GM12878 (cell line): ENCODE measurements around the gene HOXD10. TPM values are rescaled to one million over a fixed set of nuclear protein-coding genes. Genes with fewer than 3 reads are reported as not detected.

Source experiments
- ATAC-seq: fragments of 200-7000 bp; cut with Tn5 transposase; 3 replicates; pipeline ENCODE4 v1.9.1; 2020; ENCODE audit warnings: mild to moderate bottlenecking, moderate library complexity
- BruUV-seq: library from RNA; stranded (reverse); fragments of 400-500 nt; replicated peaks from 2 replicates; lab custom pipeline; 2021; lab: Mats Ljungman, UMichigan
- CTCF ChIA-PET: fragments of 300-600 bp; sonication (Branson Sonifier 250); formaldehyde crosslinking; extraction: SDS; loops from one replicate; lab custom pipeline; 2021; ENCODE audit warnings: inconsistent platforms; lab: Yijun Ruan, JAX
- POLR2A ChIA-PET: fragments of 350-600 bp; formaldehyde crosslinking; extraction: SDS; loops from one replicate; lab custom pipeline; 2021; ENCODE audit warnings: inconsistent platforms; lab: Charles Lee
- RAD21 ChIA-PET: fragments of 300-600 bp; sonication (Branson Sonifier 250); formaldehyde crosslinking; loops from one replicate; lab custom pipeline; 2023; ENCODE audit warnings: antibody characterized with exemption; ENCODE audit not compliant: unreplicated experiment; lab: Charles Lee
- SMC1A ChIA-PET: fragments of 300-600 bp; sonication (Branson Sonifier 250); formaldehyde crosslinking; loops from one replicate; lab custom pipeline; 2023; ENCODE audit not compliant: unreplicated experiment, uncharacterized antibody; lab: Charles Lee
- DNase-seq: peaks from one replicate; pipeline ENCODE4 v3.0.0-alpha.2; 2011; ENCODE audit warnings: low read depth, low spot score
- FAIRE-seq: peaks from 3 replicates; lab custom pipeline; 2011; peaks lifted over from hg19 to GRCh38; lab: Jason Lieb, UNC
- H2AFZ ChIP-seq: 2 replicates; pipeline ENCODE4 v1.6.0; 2011; ENCODE audit warnings: low read depth, low read length, control low read depth; ENCODE audit not compliant: control insufficient read depth
- H3K27ac ChIP-seq: 2 replicates; pipeline ENCODE4 v1.5.1; 2011; ENCODE audit warnings: control low read depth; ENCODE audit not compliant: control insufficient read depth, insufficient read depth
- H3K27me3 ChIP-seq, 2 experiments: replicated peaks in 1 of 2; 2 replicates each; pipeline versions ENCODE4 v1.6.0 to v1.6.1; 2011; ENCODE audit warnings: low read length in 1 of 2; ENCODE audit not compliant: control insufficient read depth in 2 of 2, insufficient read depth in 2 of 2
- H3K36me3 ChIP-seq, 2 experiments: 2 replicates each; pipeline ENCODE4 v1.5.1; 2011; ENCODE audit warnings: low read length in 1 of 2; ENCODE audit not compliant: control insufficient read depth in 2 of 2, insufficient read depth in 2 of 2
- H3K4me1 ChIP-seq: 2 replicates; pipeline ENCODE4 v1.6.1; 2011; ENCODE audit warnings: mild to moderate bottlenecking, low read length, moderate library complexity, mixed read lengths; ENCODE audit not compliant: control insufficient read depth, insufficient read depth
- H3K4me2 ChIP-seq: 2 replicates; pipeline ENCODE4 v1.6.0; 2011; ENCODE audit warnings: control low read depth; ENCODE audit not compliant: control insufficient read depth, insufficient read depth
- H3K4me3 ChIP-seq: fragments of 200-600 bp; sonication (generic); 2 replicates; pipeline ENCODE4 v1.5.1; 2016
- H3K79me2 ChIP-seq: 2 replicates; pipeline ENCODE4 v1.6.0; 2011; ENCODE audit warnings: low read length; ENCODE audit not compliant: control insufficient read depth, insufficient read depth
- H3K9ac ChIP-seq: 2 replicates; pipeline ENCODE4 v1.8.0; 2011; ENCODE audit warnings: low read length, control low read depth, mixed read lengths; ENCODE audit not compliant: control insufficient read depth, insufficient read depth
- H3K9me3 ChIP-seq: replicated peaks from 3 replicates; pipeline ENCODE4 v1.5.1; 2011; ENCODE audit warnings: mild to moderate bottlenecking, low read length; ENCODE audit not compliant: control insufficient read depth, insufficient read depth
- H4K20me1 ChIP-seq: 2 replicates; pipeline ENCODE4 v1.6.0; 2011; ENCODE audit not compliant: control insufficient read depth, insufficient read depth
- ATF2 ChIP-seq: IDR thresholded peaks from 2 replicates; pipeline ENCODE4 v1.6.1; 2012; ENCODE audit warnings: low read length, inconsistent platforms
- ATF7 ChIP-seq: fragments of 450-650 bp; IDR thresholded peaks from 2 replicates; pipeline ENCODE4 v1.6.1; 2016; ENCODE audit warnings: low read depth, mild to moderate bottlenecking
- CBX5 ChIP-seq: sonication (generic); IDR thresholded peaks from 2 replicates; pipeline ENCODE4 v1.6.1; 2016; ENCODE audit warnings: low read depth, moderate library complexity, mild to moderate bottlenecking, inconsistent platforms
- EP300 ChIP-seq, 2 experiments: fragments of 150-350 bp in 1 of 2; IDR thresholded peaks; 2 replicates each; pipeline ENCODE4 v1.6.1; 2011 to 2012; ENCODE audit warnings: low read depth in 2 of 2, low read length in 2 of 2, borderline replicate concordance in 1 of 2, improper control_type of control experiment in 1 of 2, inconsistent platforms in 1 of 2; ENCODE audit not compliant: control insufficient read depth in 1 of 2
- FOS ChIP-seq: IDR thresholded peaks from 3 replicates; pipeline ENCODE4 v1.6.1; 2011; ENCODE audit warnings: borderline replicate concordance; ENCODE audit not compliant: insufficient read length; ENCODE audit errors: extremely low read depth
- IKZF2 ChIP-seq, 2 experiments: fragments of 450-650 bp; IDR thresholded peaks; 2 replicates each; pipeline ENCODE4 v1.6.1; 2017; ENCODE audit warnings: mild to moderate bottlenecking in 2 of 2, moderate library complexity in 2 of 2
- KAT2A ChIP-seq: conservative IDR thresholded peaks from 2 replicates; pipeline ENCODE4 v1.6.1; 2011; ENCODE audit warnings: low read depth, low read length; ENCODE audit not compliant: control insufficient read depth
- MTA2 ChIP-seq: fragments of 450-650 bp; IDR thresholded peaks from 2 replicates; pipeline ENCODE4 v1.6.1; 2016; ENCODE audit warnings: low read depth, mild to moderate bottlenecking, moderate library complexity
- NFYB ChIP-seq: IDR thresholded peaks from 2 replicates; pipeline ENCODE4 v1.6.1; 2011; ENCODE audit warnings: low read depth, mild to moderate bottlenecking, low read length, improper control_type of control experiment, moderate library complexity; ENCODE audit not compliant: insufficient read depth
- POU2F2 ChIP-seq: IDR thresholded peaks from 3 replicates; pipeline ENCODE4 v1.6.1; 2011; ENCODE audit warnings: low read depth, mild to moderate bottlenecking, low read length, borderline replicate concordance
- RAD21 ChIP-seq: IDR thresholded peaks from 2 replicates; pipeline ENCODE4 v1.6.1; 2011; ENCODE audit warnings: mild to moderate bottlenecking, low read depth, low read length, moderate library complexity; ENCODE audit not compliant: insufficient read depth
- RBBP5 ChIP-seq: fragments of 200-600 bp; sonication (generic); conservative IDR thresholded peaks from 2 replicates; pipeline ENCODE4 v1.6.1; 2016
- SMAD1 ChIP-seq: fragments of 450-650 bp; IDR thresholded peaks from 2 replicates; pipeline ENCODE4 v1.6.1; 2018; ENCODE audit warnings: mild to moderate bottlenecking, low read depth; ENCODE audit not compliant: partially characterized antibody
- SREBF1 ChIP-seq: IDR thresholded peaks from 2 replicates; pipeline ENCODE4 v1.6.1; 2012; ENCODE audit warnings: mild to moderate bottlenecking, low read length
- SUZ12 ChIP-seq: fragments of 200-600 bp; sonication (generic); IDR thresholded peaks from one replicate; pipeline ENCODE4 v1.6.1; 2018; ENCODE audit warnings: antibody characterized with exemption, mild to moderate bottlenecking; ENCODE audit not compliant: unreplicated experiment
- TARDBP ChIP-seq: IDR thresholded peaks from 2 replicates; pipeline ENCODE4 v1.6.1; 2016; ENCODE audit warnings: borderline replicate concordance
- TBL1XR1 ChIP-seq: IDR thresholded peaks from 2 replicates; pipeline ENCODE4 v1.6.1; 2012; ENCODE audit warnings: low read depth, low read length, improper control_type of control experiment
- TCF7 ChIP-seq: IDR thresholded peaks from 2 replicates; pipeline ENCODE4 v1.6.1; 2014; ENCODE audit warnings: antibody characterized with exemption, borderline replicate concordance
- ZBED1 ChIP-seq: IDR thresholded peaks from 2 replicates; pipeline ENCODE4 v1.6.1; 2016; ENCODE audit warnings: borderline replicate concordance
- WGBS: methylation state at CpG from one replicate; pipeline ENCODE4 v1.1.6; 2016; ENCODE audit warnings: low lambda C conversion rate; ENCODE audit not compliant: insufficient replicate concordance, insufficient coverage; ENCODE audit errors: missing lambda C conversion rate; 5-methylcytosine and 5-hydroxymethylcytosine counted together
- in situ Hi-C: fragments of 300-500 bp; cut with MboI; formaldehyde crosslinking; loops from 9 replicates; pipeline ENCODE4 v1.14.3; 2018; ENCODE audit warnings: mixed read lengths
- intact Hi-C: fragments of 100-400 bp; cut with micrococcal nuclease; formaldehyde crosslinking; loops from one replicate; pipeline ENCODE4 v1.14.2; 2022; ENCODE audit not compliant: unreplicated experiment
- polyA plus RNA-seq, 11 experiments: library from polyadenylated mRNA; depleted of rRNA in 4 of 11; unstranded in 6 of 11; stranded (reverse) in 5 of 11; fragments of >200 nt; fragmentation: Nextera tagmentation in 4 of 11; fragmentation: Illumina TruSeq in 1 of 11; extraction: Ambion mirVana in 4 of 11; extraction: Trizol in 1 of 11; gene quantifications; 1 replicate in 1 of 11; 2 replicates in 10 of 11; pipeline versions ENCODE4 v1.2.1 to v1.2.3, GENCODE V29; 2011 to 2016; ENCODE audit warnings: inconsistent platforms in 2 of 11, missing spikeins in 2 of 11, low read depth in 1 of 11
- total RNA-seq, 4 experiments: library from RNA; depleted of rRNA in 3 of 4; stranded (reverse); fragments of >200 nt in 3 of 4; fragmentation: Illumina TruSeq in 1 of 4; extraction: Trizol in 1 of 4; gene quantifications; 2 replicates each; pipeline versions ENCODE4 v1.2.1 to v1.2.3, GENCODE V29; 2013 to 2021
- TF ChIP-seq, protein P1 (sequence below): fragments of 450-650 bp; IDR thresholded peaks from 2 replicates; pipeline ENCODE4 v1.6.1; 2018; ENCODE audit warnings: mild to moderate bottlenecking, low read depth, moderate library complexity; ENCODE audit not compliant: partially characterized antibody

The HOXD10 gene
- total and polyA plus RNA-seq, 10 of the 15 experiments (the other 5 are each of a cell fraction or from before 2014, with no cell fraction given): not detected

DNA sequence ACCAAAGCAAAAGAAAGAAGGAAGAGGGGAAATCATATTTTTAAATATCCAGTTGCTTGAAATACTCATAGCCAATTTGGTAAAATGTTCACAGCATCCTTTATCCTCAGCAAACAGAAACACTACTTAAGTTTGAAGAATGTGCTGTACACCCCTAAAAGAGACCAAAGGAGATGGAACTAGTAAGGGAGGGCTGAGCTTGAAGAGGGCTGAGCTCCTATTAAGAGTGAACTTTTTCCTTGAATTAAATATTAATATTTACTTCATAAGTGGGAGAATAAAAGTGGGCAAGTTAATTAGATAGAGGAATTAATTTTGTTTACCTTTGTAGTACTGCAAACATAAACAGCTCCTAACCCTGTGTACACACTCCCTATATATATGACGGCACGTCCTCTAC, 39.8 kb upstream of the HOXD10 start (continued):
- TF ChIP-seq ATF2: no peak
- no peak for TF ChIP-seq SMAD1
- no peak for TF ChIP-seq ATF7
- no peak for TF ChIP-seq NFYB
- no peak for TF ChIP-seq TBL1XR1
- no peak for TF ChIP-seq TARDBP

- in situ Hi-C loops: no loop called here
- SMC1A ChIA-PET: no interaction called here
- peaks cover 4 to 23% of the 10 kb centered on the region in 2 experiments for H3K27me3 ChIP-seq
- H3K4me3 ChIP-seq: no peak overlapping the region
- POLR2A ChIA-PET: no interaction called here
- 33% methylated on average over 25 of the region's 25 CpGs for WGBS
- no peak for FAIRE-seq
- peaks cover 20% of the 10 kb centered on the region; the same call in 2 of the 3 replicates for H3K9me3 ChIP-seq
- no peak overlapping the region for H3K27ac ChIP-seq
- no TSS peak for BruUV-seq
- no peak for ATAC-seq
- CTCF ChIA-PET: no interaction called here
- H3K4me1 ChIP-seq: no peaks in the 10 kb centered on the region
- no peaks in the 10 kb centered on the region for H3K36me3 ChIP-seq
- H2AFZ ChIP-seq: no peak overlapping the region
- no peaks in the 10 kb centered on the region for H4K20me1 ChIP-seq
- H3K9ac ChIP-seq: no peak overlapping the region
- H3K4me2 ChIP-seq: no peak overlapping the region
- no peak for DNase-seq
- RAD21 ChIA-PET: no interaction called here
- intact Hi-C loops: no loop called here
- H3K79me2 ChIP-seq: no peaks in the 10 kb centered on the region
- TF ChIP-seq ZBED1 (no peak), FOS (no peak), EP300 (IDR thresholded peaks at IDR 0.05; ENCODE audit: borderline replicate concordance in 1 of 2, control insufficient read depth in 1 of 2, low read depth in 2 of 2, low read length in 2 of 2) (no peak), CBX5 (no peak), SUZ12 (no peak), POU2F2 (no peak), TCF7 (no peak), SREBF1 (no peak), SMAD1 (no peak), RAD21 (no peak), RBBP5 (no peak), KAT2A (no peak), IKZF2 (IDR thresholded peaks at IDR 0.05) (no peak), MTA2 (no peak)
- TF ChIP-seq, protein P1, sequence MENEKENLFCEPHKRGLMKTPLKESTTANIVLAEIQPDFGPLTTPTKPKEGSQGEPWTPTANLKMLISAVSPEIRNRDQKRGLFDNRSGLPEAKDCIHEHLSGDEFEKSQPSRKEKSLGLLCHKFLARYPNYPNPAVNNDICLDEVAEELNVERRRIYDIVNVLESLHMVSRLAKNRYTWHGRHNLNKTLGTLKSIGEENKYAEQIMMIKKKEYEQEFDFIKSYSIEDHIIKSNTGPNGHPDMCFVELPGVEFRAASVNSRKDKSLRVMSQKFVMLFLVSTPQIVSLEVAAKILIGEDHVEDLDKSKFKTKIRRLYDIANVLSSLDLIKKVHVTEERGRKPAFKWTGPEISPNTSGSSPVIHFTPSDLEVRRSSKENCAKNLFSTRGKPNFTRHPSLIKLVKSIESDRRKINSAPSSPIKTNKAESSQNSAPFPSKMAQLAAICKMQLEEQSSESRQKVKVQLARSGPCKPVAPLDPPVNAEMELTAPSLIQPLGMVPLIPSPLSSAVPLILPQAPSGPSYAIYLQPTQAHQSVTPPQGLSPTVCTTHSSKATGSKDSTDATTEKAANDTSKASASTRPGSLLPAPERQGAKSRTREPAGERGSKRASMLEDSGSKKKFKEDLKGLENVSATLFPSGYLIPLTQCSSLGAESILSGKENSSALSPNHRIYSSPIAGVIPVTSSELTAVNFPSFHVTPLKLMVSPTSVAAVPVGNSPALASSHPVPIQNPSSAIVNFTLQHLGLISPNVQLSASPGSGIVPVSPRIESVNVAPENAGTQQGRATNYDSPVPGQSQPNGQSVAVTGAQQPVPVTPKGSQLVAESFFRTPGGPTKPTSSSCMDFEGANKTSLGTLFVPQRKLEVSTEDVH: no peak
These were observed 37.9 kb upstream of the HOXD10 start for GRCh38 chr2:176078541-176079284.
